Measurements from ENCODE around the gene SLC25A44. TPM values are rescaled to one million over a fixed set of nuclear protein-coding genes. Genes with fewer than 3 reads are reported as not detected.
"Not testable (repeated sequence)": the region's sequence is repeated elsewhere in the genome, so short reads cannot be mapped to it uniquely, and the experiment has no call there.

The SLC25A44 gene
- total RNA-seq, 3 donors from 2014 or later: 61.3 to 79.7 (median 73.0) TPM

GRCh38 chr1:156180471-156180870, 13.4 kb upstream of the SLC25A44 start:
- no peak for DNase-seq
- H3K4me1 Mint-ChIP-seq (ENCODE audit: low read depth): peaks cover 10% of the 10 kb centered on the region
- ATAC-seq: no peak
- H3K27me3 Mint-ChIP-seq (ENCODE audit: low read depth): peaks cover 2% of the 10 kb centered on the region
- peaks cover 3% of the 10 kb centered on the region for H3K36me3 Mint-ChIP-seq (ENCODE audit: insufficient read depth)
- H3K4me3 Mint-ChIP-seq: no peak overlapping the region
- no peaks in the 10 kb centered on the region for H3K9me3 Mint-ChIP-seq

GRCh38 chr1:156181391-156181924, 12.4 kb upstream of the SLC25A44 start:
- DNase-seq; H3K27me3 Mint-ChIP-seq (ENCODE audit: low read depth); H3K4me3 Mint-ChIP-seq; ATAC-seq; H3K9me3 Mint-ChIP-seq; H3K36me3 Mint-ChIP-seq (ENCODE audit: insufficient read depth): not testable (repeated sequence)
- H3K4me1 Mint-ChIP-seq (ENCODE audit: low read depth): peaks cover 10% of the 10 kb centered on the region

DNA sequence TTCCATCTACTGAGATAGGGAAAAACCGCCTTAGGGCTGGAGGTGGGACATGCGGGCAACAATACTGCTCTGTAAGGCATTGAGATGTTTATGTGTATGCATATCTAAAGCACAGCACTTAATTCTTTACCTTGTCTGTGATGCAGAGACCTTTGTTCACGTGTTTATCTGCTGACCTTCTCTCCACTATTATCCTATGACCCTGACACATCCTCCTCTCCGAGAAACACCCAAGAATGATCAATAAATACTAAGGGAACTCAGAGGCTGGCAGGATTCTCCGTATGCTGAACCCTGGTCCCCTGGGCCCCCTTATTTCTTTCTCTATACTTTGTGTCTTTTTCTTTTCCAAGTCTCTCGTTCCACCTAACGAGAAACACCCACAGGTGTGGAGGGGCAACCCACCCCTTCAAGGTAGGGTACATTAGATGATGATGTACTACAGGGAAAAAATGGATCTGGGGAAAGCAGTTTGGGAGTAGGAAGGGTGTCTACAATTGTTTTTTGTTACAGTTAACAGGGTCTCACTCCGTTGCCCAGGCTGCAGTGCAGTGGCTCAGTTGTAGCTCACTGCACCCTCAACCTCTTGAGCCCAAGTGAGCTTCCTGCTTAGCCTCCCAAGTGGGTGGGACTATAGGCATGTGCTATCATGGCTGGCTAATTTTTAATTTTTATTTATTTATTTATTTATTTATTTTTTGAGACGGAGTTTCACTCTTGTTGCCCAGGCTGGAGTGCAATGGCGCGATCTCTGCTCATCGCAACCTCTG, 11.7 kb upstream of the SLC25A44 start:
- not testable (repeated sequence) for H3K27me3 Mint-ChIP-seq (ENCODE audit: low read depth); H3K4me3 Mint-ChIP-seq; H3K36me3 Mint-ChIP-seq (ENCODE audit: insufficient read depth); DNase-seq; H3K9me3 Mint-ChIP-seq; ATAC-seq
- peaks cover 10% of the 10 kb centered on the region for H3K4me1 Mint-ChIP-seq (ENCODE audit: low read depth)

- not testable (repeated sequence) for H3K4me3 Mint-ChIP-seq; H3K4me1 Mint-ChIP-seq (ENCODE audit: low read depth); H3K36me3 Mint-ChIP-seq (ENCODE audit: insufficient read depth); ATAC-seq; DNase-seq; H3K27me3 Mint-ChIP-seq (ENCODE audit: low read depth); H3K9me3 Mint-ChIP-seq
These were observed 7.3 kb upstream of the SLC25A44 start for GRCh38 chr1:156186347-156187177.

- not testable (repeated sequence) for H3K4me3 Mint-ChIP-seq; ATAC-seq; DNase-seq; H3K9me3 Mint-ChIP-seq; H3K36me3 Mint-ChIP-seq (ENCODE audit: insufficient read depth); H3K27me3 Mint-ChIP-seq (ENCODE audit: low read depth)
- H3K4me1 Mint-ChIP-seq (ENCODE audit: low read depth): peaks cover 23% of the 10 kb centered on the region
These were observed 3.6 kb upstream of the SLC25A44 start for GRCh38 chr1:156190265-156190664.

DNA sequence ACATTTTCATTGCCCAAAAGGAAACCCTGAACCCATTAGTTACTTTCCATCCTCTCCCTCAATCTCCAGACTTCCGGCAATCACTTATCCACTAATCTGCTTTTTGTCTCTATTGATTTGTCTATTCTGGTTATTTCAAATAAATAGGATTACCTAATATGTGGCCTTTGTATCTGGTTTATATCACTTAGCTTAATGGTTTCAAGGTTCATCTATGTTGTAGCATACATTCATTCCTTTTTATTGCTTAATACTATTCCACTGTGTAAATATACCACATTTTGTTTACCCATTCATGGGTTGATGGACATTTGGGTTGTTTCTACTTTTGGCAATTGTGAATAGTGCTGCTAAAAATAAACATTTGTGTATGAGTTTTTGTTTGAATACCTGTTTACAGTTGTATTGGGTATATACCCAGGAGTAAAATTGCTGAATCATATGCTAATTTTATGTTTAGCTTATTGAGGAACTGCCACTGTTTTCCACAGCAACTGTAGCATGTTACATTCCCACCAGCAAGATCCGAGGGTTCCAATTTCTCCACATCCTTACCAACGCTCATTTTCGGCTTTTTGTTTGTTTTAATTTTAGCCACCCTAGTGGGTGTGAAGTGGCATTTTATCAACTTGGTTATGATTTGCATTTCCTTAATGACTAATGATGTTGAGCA, 2.5 kb upstream of the SLC25A44 start:
- ATAC-seq: no peak
- H3K4me1 Mint-ChIP-seq (ENCODE audit: low read depth): peaks cover 34% of the 10 kb centered on the region
- H3K36me3 Mint-ChIP-seq (ENCODE audit: insufficient read depth): peaks cover 12% of the 10 kb centered on the region
- peaks cover 6% of the 10 kb centered on the region for H3K9me3 Mint-ChIP-seq
- DNase-seq: no peak
- H3K27me3 Mint-ChIP-seq (ENCODE audit: low read depth): no peaks in the 10 kb centered on the region
- no peak overlapping the region for H3K4me3 Mint-ChIP-seq

DNA sequence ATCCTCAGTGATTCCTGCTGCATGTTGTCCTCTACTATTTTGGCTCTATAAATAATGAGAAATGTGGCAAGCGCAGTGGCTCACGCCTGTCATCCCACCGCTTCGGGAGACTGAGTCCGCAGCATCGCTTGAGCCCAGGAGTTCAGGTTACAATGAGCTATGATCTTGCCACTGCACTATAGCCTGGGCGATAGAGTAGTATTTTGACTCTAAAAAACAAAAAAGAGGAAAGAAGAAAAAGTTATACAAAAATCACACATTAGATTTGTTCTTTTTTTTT, 756 bp upstream of the SLC25A44 start:
- Mint-ChIP-seq H3K4me3 (peak overlapping the region; percentile 99), H3K36me3 (ENCODE audit: insufficient read depth) (peaks cover 19% of the 10 kb centered on the region), H3K27me3 (ENCODE audit: low read depth) (no peaks in the 10 kb centered on the region), H3K4me1 (ENCODE audit: low read depth) (peaks cover 46% of the 10 kb centered on the region), H3K9me3 (no peaks in the 10 kb centered on the region)
- ATAC-seq (no peak), DNase-seq (no peak)

- no peak for DNase-seq
- Mint-ChIP-seq H3K9me3 (no peaks in the 10 kb centered on the region), H3K4me1 (ENCODE audit: low read depth) (peaks cover 57% of the 10 kb centered on the region), H3K36me3 (ENCODE audit: insufficient read depth) (peaks cover 27% of the 10 kb centered on the region), H3K27me3 (ENCODE audit: low read depth) (no peaks in the 10 kb centered on the region), H3K4me3 (peak overlapping the region; percentile 99)
- peak; percentile 12 to 18 for ATAC-seq
These were observed 372 bp downstream of the SLC25A44 start for GRCh38 chr1:156194300-156194652.

DNA sequence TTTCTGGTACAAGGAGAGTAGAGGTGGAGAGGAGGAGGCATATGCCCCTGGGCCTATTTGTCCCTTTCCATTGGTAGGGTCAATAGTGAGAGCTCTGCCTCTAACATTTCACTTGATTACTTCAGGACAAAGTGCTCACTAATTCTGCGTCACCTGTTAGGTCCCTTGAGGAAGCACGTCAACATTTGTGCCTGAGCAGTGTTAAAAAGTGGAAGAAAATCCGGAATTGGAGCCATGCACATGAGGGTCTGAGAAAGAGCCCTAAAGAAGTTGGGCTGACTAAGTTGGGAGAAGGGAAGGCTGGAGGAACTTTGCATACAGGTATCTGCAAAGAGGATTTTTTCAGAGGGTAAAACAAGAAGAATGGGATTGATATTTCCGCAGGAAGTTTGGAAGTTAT, 1.9 kb downstream of the SLC25A44 start:
- peaks cover 41% of the 10 kb centered on the region for H3K36me3 Mint-ChIP-seq (ENCODE audit: insufficient read depth)
- ATAC-seq: no peak
- H3K4me3 Mint-ChIP-seq: peak overlapping the region; percentile 99
- H3K27me3 Mint-ChIP-seq (ENCODE audit: low read depth): no peaks in the 10 kb centered on the region
- H3K4me1 Mint-ChIP-seq (ENCODE audit: low read depth): peaks cover 71% of the 10 kb centered on the region
- H3K9me3 Mint-ChIP-seq: no peaks in the 10 kb centered on the region
- DNase-seq: no peak

DNA sequence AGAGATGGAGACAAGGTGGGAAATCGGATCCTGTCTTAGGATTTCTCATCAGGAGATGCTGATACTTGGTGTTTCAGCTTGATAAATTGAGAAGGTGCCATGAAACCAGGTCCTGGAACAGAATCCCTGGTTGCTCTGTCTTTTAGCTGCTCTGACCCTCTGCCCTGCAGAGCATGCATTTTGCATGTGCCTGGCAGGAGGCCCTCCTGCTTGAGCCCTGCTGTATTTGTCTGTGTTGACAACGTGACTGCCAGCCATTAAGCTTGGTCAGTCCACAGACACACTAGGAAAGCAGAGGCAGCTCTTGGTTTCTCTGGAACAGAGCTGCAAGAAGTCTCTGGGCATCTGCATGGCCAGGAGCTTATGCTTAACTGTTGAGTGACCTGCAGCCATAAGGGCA, 2.5 kb downstream of the SLC25A44 start:
- no peak for DNase-seq
- H3K36me3 Mint-ChIP-seq (ENCODE audit: insufficient read depth): peaks cover 41% of the 10 kb centered on the region
- no peaks in the 10 kb centered on the region for H3K9me3 Mint-ChIP-seq
- no peak for ATAC-seq
- peak overlapping the region; percentile 99 for H3K4me3 Mint-ChIP-seq
- H3K4me1 Mint-ChIP-seq (ENCODE audit: low read depth): peaks cover 71% of the 10 kb centered on the region
- no peaks in the 10 kb centered on the region for H3K27me3 Mint-ChIP-seq (ENCODE audit: low read depth)

GRCh38 chr1:156198831-156199349, 5.0 kb downstream of the SLC25A44 start:
- H3K36me3 Mint-ChIP-seq (ENCODE audit: insufficient read depth): peaks cover 40% of the 10 kb centered on the region
- peaks cover 59% of the 10 kb centered on the region for H3K4me1 Mint-ChIP-seq (ENCODE audit: low read depth)
- DNase-seq: no peak
- no peaks in the 10 kb centered on the region for H3K27me3 Mint-ChIP-seq (ENCODE audit: low read depth)
- ATAC-seq: peak; percentile 71 to 77
- H3K9me3 Mint-ChIP-seq: no peaks in the 10 kb centered on the region
- peak overlapping the region; percentile 73 for H3K4me3 Mint-ChIP-seq

GRCh38 chr1:156200044-156200443, 6.1 kb downstream of the SLC25A44 start:
- peaks cover 51% of the 10 kb centered on the region for H3K4me1 Mint-ChIP-seq (ENCODE audit: low read depth)
- no peak for ATAC-seq
- H3K27me3 Mint-ChIP-seq (ENCODE audit: low read depth): no peaks in the 10 kb centered on the region
- no peak for DNase-seq
- H3K9me3 Mint-ChIP-seq: no peaks in the 10 kb centered on the region
- H3K36me3 Mint-ChIP-seq (ENCODE audit: insufficient read depth): peaks cover 37% of the 10 kb centered on the region
- H3K4me3 Mint-ChIP-seq: peak overlapping the region; percentile 45

DNA sequence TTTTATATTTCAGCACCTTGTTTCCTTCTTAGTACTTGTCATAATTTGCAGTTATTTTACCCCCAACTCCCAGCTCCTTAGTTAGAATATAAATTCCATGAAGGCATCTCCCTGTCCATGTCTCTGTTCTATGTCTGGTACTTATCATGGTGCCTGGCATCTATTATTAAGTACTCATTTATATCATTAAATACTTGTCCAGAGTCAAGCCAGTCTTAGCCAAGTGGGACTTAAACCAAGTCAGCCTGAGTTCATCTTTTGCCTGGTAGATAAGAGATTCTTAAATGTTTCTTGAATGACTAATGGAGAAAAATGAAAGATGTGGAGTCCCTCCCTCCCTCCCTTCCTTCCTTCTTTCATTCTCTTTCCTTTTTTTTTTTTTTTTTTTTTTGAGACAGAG, 9.4 kb downstream of the SLC25A44 start:
- Mint-ChIP-seq H3K27me3 (ENCODE audit: low read depth) (no peaks in the 10 kb centered on the region), H3K9me3 (no peaks in the 10 kb centered on the region), H3K4me1 (ENCODE audit: low read depth) (peaks cover 27% of the 10 kb centered on the region), H3K4me3 (no peak overlapping the region), H3K36me3 (ENCODE audit: insufficient read depth) (peaks cover 34% of the 10 kb centered on the region)
- DNase-seq: no peak
- ATAC-seq: no peak

- Mint-ChIP-seq H3K36me3 (ENCODE audit: insufficient read depth) (peaks cover 29% of the 10 kb centered on the region), H3K4me3 (no peak overlapping the region)
- no peak for ATAC-seq
These were observed 10.8 kb downstream of the SLC25A44 start for GRCh38 chr1:156204686-156205085.

More at GRCh38 chr1:156204686-156205085, 10.8 kb downstream of the SLC25A44 start:
- no peaks in the 10 kb centered on the region for H3K27me3 Mint-ChIP-seq (ENCODE audit: low read depth)
- no peaks in the 10 kb centered on the region for H3K9me3 Mint-ChIP-seq
- DNase-seq: no peak
- H3K4me1 Mint-ChIP-seq (ENCODE audit: low read depth): peaks cover 14% of the 10 kb centered on the region

Measured in activated T-cell treated with anti-CD3 and anti-CD28 coated beads, Interleukin-2, amount 50 U/mL, for 4 hours (primary cell).